GM21526 (cell line): ENCODE results near the gene ERH.
A peak's percentile ranks its signal among the peaks of the same experiment; 100 is the strongest.

Experiments used
- ATAC-seq: cut with Tn5 transposase; IDR thresholded peaks from one replicate; pipeline ENCODE4 v1.9.1; 2021; ENCODE audit warnings: moderate library complexity; ENCODE audit not compliant: unreplicated experiment, low FRiP score

The ERH gene

DNA sequence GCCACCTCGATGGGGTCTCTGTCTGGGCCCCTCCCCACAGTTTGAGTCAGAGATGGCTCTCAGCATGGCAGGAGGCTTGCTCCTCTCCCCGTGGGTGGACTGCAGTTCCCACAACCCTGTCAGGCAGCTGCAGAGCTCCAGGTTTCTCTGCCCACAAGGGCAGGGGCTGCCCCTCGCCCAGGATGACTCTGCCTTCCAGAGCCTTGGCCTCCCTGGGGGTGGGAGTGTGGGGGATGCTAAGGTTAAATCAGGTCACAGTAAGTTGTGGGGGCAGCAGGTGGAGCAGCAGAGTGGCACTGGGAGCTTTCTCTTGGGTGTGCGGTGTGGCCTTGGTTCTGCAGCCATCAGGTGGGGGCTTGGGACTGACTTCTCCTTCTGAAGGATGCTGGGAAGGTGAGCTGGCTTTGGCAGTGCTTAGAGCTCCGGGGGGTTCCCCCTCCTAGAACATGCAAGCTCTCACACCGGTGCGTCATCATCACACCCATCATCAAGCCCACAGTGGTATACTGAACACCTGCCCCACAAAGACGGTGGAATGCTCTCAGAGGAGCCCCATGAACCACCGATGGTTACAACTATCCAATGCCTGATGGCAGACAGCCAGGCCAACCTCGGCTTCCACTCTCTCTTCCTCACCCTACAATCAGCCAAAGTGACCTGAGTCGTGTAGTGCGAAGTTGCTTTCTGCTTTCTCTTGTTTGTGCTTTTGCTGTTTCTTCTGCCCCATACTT, 39.7 kb downstream of the ERH start:
- ATAC-seq: no peak

DNA sequence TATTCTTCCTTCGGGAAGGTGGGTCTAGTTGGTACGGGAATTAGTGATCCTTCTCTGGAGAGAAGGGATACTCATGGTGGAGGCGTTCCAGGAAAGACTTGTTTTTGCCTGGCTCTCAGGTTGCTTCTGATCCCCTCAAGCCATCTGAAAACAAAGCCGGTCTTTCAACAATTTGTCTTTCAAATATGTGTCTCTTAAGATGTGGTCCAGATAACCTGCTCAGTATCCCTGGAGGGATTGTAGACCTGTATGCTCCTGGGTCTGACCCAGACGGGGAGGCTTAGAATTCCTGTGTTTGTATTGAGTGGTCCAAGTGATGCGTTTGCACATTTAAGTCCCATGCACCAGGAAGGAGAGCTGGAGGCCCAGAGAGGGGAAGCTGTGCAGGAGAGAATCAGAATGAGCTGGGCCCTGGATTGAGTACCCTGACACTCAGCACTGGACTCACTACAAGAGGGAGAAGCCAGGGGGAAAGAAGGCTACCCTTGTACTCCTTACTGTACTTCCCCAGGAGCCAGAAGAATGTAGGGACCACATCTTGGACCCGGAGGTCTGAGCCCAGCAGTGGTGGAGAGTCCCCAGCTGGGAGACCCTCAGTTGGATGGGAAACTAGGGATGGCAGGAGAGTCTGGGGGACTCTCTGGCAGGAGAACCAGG, 40.4 kb downstream of the ERH start:
- ATAC-seq: no peak

DNA sequence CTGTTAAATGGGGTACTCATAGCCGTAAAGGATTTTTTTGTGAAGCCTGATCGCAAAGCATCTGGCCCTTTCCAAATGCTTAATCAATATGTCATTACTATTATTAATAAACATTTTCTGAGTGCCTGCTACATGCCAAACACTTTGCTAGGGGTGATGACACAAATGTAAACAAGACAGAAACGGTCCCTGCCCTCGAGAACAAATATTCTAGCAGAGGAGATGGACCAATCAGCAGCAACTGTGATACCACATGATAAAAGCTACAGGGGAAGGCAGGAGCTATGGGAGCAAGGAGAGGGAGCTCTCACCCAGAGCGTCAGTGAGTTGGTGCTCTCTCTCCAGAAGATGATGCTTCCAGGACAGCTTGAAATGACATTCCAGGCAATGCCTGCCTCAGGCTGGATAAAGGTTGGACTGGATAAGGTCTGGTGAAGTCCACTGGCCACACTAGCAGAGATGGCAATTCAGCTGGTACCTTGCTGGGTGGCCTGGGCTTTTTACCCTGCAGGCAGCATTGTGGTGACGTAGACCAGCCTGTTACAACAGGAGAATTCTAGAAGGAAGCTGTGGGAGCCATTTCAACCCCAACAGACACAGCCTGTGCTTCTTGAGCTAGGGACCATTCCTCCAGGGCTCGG, 41.1 kb downstream of the ERH start:
- ATAC-seq: no peak

DNA sequence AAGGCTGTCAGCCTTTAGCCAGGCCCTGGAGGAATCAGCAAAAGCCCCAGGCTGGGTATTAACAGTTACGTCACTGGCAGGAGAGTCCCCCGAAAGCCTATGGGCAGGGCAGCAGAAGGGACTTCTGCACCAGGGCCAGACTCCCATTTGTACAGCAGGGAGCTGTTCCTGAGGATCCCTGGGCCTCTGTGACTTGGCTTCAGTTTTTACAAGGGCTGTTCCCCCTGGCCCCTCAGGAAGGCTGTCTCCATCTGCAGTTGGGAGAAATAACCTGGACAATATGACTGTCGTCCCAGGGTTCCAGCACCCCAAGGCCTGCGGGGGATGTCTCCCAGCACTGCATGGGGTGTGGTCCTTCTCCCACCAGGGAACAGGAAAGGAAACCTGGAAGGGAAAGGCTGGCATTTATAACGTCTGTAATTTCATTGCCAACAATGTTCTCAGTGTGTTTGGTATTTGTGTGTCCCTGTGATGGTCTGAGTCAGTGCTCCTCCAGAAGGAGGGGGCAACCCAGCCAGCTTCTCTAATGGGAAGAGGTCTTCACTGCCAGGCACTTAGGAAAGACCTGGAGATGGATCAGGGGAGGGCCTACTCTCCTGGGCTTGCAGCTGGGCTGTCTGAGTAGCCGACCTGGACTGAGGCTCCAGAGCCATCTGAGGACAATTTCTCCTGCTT, 42.4 kb downstream of the ERH start:
- no peak for ATAC-seq

DNA sequence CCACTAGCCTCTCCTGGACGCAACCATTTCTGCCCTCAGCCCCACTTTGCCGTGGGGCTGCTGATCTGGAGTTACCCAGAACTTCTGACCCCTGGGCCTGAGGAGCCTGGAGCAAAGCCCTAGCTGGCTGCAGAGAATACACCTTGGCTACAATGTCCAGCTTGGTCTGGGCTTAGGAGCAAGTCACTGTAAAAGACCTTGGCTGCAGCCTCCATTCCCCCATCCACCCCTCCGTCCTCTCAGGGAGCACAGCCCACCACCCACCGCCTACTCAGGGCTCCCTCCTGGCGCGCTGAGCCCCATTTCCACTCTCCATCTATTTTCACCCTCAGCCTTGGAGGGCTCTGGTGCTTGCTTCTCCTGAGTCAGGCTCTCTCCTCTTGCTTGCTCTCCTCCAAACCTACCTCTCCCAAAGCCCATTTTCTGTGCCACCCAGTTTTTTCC, 42.9 kb downstream of the ERH start:
- ATAC-seq: no peak

DNA sequence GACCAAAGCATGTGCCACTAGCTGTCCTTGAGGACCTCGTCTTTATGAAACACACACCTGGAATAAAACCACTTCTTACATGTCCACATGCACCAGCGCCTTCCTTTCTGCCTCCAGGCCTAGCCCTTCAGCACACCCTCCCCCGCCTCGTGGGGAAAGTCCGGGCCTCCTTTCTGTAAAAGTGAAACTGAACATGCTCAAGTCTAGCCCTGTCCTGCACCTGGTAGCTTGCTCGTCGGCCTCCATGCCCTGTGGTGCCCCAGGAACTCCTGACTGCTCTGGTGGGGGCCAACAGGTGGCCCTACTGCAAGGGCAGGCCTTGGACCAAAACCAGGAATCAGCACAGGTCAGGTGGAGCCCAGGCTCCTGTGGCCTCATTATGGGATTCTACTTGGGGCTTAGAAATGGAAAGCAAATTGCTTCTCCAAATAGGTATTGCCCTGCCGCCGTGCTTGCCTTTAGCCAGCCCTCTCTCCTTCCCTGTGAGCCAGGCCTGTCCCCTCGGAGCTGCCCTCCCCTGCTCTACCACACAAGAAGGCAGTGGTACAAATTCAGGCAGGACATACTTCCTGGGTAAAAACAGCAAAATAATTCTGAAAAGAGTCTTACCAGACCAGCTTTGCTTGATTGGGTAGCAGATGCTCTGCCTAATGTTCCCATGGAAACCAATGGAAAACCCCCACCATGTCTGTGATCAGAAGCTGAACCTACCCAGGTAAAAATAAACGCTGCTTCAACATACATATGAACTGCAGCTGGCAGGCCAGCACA, 43.5 kb downstream of the ERH start:
- ATAC-seq: peak; percentile 83

DNA sequence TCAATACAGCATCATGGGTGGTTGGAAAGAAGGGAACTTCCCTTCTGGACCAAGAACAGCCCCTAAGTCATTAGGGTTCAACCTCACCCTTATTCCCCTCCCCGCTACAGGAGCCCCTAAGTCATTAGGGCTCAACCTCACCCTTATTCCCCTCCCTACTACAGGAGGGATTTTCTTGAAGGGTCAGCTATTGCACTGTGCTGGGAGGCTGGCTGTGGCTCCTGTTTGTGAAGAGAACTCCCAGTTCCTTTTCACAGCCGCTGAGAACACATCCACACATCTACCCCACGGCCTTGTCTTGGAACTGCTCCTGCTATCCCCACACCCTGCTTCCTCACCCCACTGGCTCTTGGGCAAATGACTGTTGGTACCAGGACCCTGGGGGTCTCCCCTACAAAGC, 44.9 kb downstream of the ERH start:
- no peak for ATAC-seq

DNA sequence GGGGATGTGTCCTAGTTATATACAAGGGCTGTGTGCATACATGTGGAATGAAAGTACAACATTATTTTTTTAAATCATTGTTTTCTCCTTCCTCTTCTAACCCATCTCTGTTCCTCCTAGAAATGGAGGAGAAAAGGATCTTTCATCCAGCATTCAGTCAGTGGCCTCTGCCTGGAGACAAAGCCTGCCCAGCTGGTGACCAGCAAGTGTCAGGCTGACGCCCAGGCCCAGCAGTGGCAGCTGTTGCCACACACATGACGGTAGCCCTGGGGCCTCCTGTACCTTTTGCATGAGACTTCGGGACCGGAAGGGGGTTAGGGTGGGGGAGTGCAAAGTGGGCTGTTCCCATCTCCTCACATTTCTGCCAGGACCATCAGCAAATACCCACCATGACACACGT, 46.2 kb downstream of the ERH start:
- no peak for ATAC-seq

DNA sequence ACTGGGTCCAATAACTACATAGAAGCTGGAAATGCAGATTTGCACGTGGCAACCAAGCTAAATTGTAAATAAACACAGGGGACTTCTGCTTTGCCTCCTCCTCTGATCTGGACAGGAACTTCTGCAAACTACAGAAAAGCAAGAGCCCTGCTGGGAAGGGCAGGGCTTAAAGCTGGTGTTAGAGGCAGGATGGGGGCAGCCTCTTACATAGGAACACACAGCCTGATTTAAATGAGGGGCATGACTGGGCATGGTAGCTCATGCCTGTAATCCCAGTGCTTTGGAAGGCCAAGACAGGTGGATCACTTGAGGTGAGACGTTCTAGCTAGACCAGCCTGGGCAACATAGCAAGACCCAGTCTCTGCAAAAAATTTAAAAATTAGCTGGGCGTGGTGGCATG, 46.7 kb downstream of the ERH start:
- no peak for ATAC-seq

DNA sequence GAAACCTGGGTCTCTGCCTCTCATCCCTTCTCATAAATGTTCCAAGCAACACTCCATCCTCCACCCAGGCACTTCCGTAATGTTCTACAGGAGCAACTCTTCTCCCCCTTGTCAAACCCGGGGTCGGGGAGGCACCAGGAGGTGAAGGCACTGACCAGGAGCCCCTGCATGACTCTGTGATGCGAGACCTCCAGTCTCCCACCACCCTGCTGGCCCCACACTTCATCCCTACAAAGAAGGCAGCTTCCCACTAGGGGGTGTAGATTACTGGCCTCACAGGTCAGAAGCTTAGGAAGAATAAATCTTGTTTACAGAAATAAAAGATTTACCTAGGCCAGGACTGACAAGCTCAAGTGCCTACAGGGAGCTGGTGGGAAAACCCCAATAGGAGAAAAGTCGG, 47.2 kb downstream of the ERH start:
- ATAC-seq: no peak

DNA sequence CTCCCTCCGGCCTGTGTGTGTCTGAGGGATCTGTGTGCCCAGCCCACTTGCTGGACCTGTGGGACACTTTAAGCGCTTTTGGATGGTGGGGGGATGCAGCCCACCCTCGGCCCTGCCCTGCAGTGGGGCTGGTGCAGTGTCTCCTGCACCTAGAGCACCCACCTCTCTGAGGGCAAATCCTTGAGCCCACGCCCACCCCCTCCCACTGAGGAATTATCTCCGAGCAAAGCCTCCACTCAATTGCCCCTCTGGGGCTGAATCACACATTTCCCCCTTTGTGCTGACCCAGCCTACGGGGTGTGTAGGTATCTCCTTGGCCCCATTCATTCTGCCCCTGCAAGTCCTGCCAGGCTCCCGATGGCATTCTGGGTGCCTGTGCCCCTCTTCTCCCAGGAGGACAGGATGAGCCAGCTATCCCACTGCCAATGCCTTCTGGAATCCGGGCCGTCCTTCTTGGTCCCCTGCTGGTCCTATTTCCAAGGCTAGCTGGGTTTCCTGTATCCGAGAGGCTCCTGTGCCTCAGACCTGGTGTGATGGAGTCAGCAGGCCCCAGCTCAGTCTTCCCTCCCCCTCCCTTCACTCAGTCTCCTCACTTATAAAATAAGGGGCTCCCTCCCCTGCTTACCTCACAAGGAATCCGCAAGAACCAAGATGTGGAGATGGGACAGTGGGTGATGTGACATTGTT, 48.9 kb downstream of the ERH start:
- ATAC-seq: no peak

DNA sequence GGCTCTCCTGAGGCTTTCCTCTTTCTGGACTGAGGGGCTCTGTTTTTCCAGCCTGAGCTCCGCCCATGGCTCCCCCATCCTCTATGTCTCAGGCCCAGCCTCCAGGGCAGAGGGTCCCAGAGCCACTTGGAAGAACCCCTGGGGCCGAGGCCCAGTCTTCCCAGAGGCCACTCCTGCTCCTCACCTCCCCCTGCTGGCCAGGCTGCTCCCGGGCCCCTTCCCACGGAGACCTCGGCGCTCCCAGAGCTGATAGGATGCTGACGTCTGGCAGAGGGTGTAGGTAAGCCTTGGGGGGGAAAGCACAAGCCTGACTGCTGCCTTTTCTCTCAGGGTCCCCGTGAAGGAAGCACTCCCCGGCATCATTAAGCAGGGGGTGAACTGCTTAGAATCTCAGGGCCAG, 51.4 kb downstream of the ERH start:
- ATAC-seq: no peak

DNA sequence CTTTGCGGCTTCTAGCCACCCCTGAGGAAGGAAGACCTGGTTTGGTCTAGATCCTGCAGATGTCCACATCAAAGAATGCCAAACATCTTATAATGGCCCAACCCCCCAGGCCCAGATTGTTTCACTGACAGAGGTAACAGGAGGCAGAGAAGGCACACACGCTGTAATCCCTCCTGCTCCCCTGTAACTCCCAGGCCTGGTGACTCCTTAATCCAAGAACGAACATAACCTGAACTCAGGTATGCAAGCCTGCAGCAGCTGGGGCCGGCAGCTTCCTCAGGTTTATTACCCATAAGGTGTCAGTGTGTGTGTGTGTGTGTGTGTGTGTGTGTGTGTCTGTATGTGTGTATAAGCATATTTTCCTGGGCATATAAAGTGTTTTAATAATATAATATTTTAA, 52.7 kb downstream of the ERH start:
- ATAC-seq: no peak

DNA sequence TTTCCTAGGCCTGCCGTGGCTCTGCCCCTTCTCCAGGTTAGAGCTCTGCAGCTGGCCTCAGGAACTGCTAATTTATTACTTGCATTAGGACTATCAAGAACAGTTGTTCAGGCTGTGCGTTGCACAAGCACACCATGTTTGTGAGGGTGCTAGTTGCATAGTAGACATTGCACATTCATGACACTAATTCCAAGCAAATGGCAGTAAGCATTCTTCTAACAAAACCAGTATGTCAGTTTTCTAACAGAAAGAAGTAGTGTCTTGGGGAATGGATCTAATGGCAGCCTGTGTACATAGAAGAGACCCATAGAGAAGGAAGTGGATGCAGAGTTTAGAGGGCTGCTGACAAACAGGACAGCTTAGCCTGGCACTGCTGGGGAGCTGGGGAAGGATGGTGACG, 53.9 kb downstream of the ERH start:
- no peak for ATAC-seq

DNA sequence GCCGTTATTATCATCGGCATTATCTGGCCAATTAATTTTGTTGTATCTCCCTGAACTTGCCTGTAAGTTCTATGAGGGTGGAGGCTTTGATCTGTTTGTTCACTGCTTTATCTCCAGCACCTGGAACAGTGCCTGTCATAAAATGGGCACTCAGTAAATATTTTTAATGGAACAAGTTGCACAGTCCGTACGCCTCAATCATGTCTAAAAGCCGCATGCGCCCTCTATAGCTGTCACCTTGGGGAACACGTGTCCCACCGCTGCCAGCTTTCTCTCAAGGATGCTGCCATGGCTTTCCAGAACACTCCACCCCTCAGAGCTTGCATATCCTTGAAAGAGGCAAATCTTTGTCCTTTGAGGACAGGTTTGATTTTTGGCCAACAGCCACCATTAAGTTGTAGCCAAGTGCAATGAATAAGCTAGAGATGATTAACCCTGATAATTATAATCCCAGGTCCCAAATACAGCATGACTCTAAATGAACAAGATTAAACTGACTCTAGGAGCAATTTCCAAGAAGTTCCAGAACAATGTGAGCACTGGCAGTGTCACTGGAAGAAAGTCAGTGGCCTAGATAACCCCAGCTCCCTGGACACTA, 55.1 kb downstream of the ERH start:
- no peak for ATAC-seq

DNA sequence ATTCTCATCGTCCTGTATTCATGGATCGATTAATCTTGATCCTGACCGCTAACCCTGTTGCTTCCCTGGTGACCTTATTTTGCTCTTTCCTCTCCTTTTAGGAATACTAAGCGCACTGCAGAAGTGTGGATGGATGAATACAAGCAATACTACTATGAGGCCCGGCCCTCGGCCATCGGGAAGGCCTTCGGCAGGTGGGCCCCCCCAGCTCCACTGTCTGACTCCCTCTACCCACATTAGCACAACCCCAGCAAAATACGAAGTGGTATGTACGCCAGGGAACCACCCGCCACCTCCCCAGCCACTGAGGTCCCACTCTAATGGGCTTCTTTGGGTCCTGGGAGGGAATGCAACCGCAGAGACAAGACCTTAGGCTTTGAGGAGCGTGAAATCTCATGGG, 58.7 kb downstream of the ERH start:
- no peak for ATAC-seq

DNA sequence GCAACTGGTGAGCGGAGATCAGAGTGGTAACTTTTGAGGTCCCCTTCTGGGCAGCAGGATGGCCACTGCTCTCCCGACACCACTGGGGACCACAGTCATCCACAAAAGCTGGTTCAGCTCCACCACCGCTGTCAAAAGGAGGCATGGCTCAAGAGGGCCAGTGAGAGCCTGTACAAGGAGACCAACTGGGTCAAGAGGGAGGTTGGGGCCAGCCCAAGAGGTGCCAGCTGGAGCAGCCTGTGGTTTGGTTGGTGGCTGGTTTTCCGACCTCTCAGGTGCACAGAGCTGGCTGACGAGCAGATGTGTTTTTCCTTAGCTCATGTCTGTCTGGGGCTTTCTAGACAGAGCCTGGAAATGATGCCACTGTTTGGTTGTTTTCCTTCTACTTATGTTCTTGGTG, 60.1 kb downstream of the ERH start:
- no peak for ATAC-seq

DNA sequence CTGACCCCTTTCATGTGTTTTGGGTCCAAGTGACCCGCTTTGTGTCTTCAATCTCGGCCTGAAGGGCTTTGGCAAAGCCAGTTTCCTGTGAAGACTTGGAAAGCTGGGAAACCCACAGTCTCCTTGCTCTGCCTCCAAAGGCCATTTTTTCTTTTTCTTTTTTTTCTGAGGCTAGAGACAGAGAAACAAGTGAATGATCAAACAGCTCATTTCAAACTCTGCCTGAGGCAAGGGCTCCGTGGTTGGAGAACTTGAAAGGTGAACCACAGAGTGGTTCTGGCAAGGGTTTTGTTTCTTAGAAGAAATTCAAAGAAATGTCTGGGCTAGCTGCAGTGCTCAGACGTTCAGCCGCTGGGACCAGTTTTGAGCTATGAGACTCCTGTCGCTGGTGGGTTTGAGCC, 62.7 kb downstream of the ERH start:
- no peak for ATAC-seq

DNA sequence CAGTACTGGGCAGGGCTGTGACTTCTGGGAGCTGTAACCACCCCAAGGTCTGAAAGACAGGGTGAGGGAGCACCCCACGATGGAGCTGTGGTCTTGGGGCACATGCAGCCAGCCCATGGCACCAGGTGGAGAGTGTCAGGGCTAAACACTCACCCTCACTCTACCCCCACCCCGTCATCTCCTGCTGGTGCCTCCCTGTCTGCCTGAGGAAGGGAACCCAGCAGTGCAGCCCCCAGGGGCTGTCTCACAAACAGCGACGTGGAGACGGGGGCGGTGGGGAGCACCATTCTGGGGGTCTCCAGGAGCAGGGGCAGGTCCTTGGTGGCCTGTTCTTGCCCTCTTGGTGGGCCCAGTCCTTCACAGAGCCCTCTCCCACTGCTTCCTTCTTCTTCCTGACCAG, 63.5 kb downstream of the ERH start:
- ATAC-seq: no peak
